WTC11 (cell line): ENCODE data around the gene ORC3.
"Not testable (repeated sequence)": the region's sequence is repeated elsewhere in the genome, so short reads cannot be mapped to it uniquely, and the experiment has no call there.

Source experiments
- ARID4B ChIP-seq: sonication (generic); formaldehyde crosslinking; IDR thresholded peaks from 2 replicates; pipeline ENCODE4 v1.8.0; 2023; ENCODE audit warnings: missing genetic modification reagents, mild to moderate bottlenecking, borderline replicate concordance
- CTCF ChIP-seq: fragments of 200-600 bp; IDR thresholded peaks from 2 replicates; pipeline ENCODE4 v1.8.0; 2022; ENCODE audit warnings: antibody characterized with exemption
- ELF4 ChIP-seq: sonication (generic); formaldehyde crosslinking; IDR thresholded peaks from 2 replicates; pipeline ENCODE4 v1.8.1; 2022; ENCODE audit warnings: low read depth, mild to moderate bottlenecking, moderate library complexity, missing genetic modification reagents
- ESRRA ChIP-seq: sonication (generic); formaldehyde crosslinking; IDR thresholded peaks from 2 replicates; pipeline ENCODE4 v1.8.1; 2022; ENCODE audit warnings: mild to moderate bottlenecking, missing genetic modification reagents, borderline replicate concordance
- FOXP1 ChIP-seq: sonication (generic); formaldehyde crosslinking; IDR thresholded peaks from 2 replicates; pipeline ENCODE4 v1.8.0; 2022; ENCODE audit warnings: missing genetic modification reagents, mild to moderate bottlenecking, moderate library complexity, borderline replicate concordance
- MAX ChIP-seq: sonication (generic); formaldehyde crosslinking; IDR thresholded peaks from 2 replicates; pipeline ENCODE4 v1.8.0; 2022; ENCODE audit warnings: mild to moderate bottlenecking, missing genetic modification reagents
- MYBL2 ChIP-seq: sonication (generic); formaldehyde crosslinking; IDR thresholded peaks from 2 replicates; pipeline ENCODE4 v1.8.1; 2023; ENCODE audit warnings: mild to moderate bottlenecking, moderate library complexity, missing genetic modification reagents
- NR2C2 ChIP-seq: sonication (generic); formaldehyde crosslinking; IDR thresholded peaks from 2 replicates; pipeline ENCODE4 v1.8.0; 2022; ENCODE audit warnings: mild to moderate bottlenecking, missing genetic modification reagents
- SP1 ChIP-seq: sonication (generic); formaldehyde crosslinking; conservative IDR thresholded peaks from 2 replicates; pipeline ENCODE4 v1.8.1; 2022; ENCODE audit warnings: missing genetic modification reagents
- STAT6 ChIP-seq: sonication (generic); formaldehyde crosslinking; conservative IDR thresholded peaks from 2 replicates; pipeline ENCODE4 v1.8.1; 2023; ENCODE audit warnings: mild to moderate bottlenecking, low read depth, missing genetic modification reagents, moderate library complexity
- USF2 ChIP-seq: sonication (generic); formaldehyde crosslinking; IDR thresholded peaks from 2 replicates; pipeline ENCODE4 v1.8.1; 2023; ENCODE audit warnings: mild to moderate bottlenecking, missing genetic modification reagents, moderate library complexity

GRCh38 chr6:87613018-87613417 is 23.1 kb downstream of the ORC3 start:
- TF ChIP-seq CTCF; ELF4 (CRISPR knock-in tag); MAX; ARID4B (CRISPR knock-in tag); STAT6 (CRISPR knock-in tag); FOXP1 (CRISPR knock-in tag); USF2 (CRISPR knock-in tag); SP1 (CRISPR knock-in tag); MYBL2; NR2C2 (CRISPR knock-in tag); ESRRA (CRISPR knock-in tag): not testable (repeated sequence)
